GM13976 (cell line): ENCODE results near the gene CDC37L1.
"Not testable (repeated sequence)": the region's sequence is repeated elsewhere in the genome, so short reads cannot be mapped to it uniquely, and the experiment has no call there.

Source experiments
- DNase-seq: peaks from one replicate; pipeline ENCODE4 v3.0.0; 2012; ENCODE audit warnings: low spot score
- CTCF ChIP-seq: IDR thresholded peaks from 2 replicates; pipeline ENCODE4 v1.5.1; 2012; ENCODE audit warnings: borderline replicate concordance, mild to moderate bottlenecking; ENCODE audit not compliant: insufficient read depth; ENCODE audit errors: extremely low read depth, missing control alignments, control extremely low read depth
- in situ Hi-C: fragments of 300-500 bp; cut with MboI; formaldehyde crosslinking; loops from one replicate; pipeline ENCODE4 v1.12.0; 2022; ENCODE audit warnings: low sequenced_read_pairs, mixed read lengths, inconsistent platforms; ENCODE audit not compliant: unreplicated experiment

Gene CDC37L1

GRCh38 chr9:4742246-4742645 is 62.9 kb downstream of the CDC37L1 start:
- in situ Hi-C loops, result loop anchor here (10.0 kb wide), 1 partner anchor 853 kb away; no protein-coding TSS in a partner anchor
- DNase-seq, result no peak
- TF ChIP-seq CTCF, result no peak

GRCh38 chr9:4743131-4743875 is 63.9 kb downstream of the CDC37L1 start:
- no peak for DNase-seq
- no peak for TF ChIP-seq CTCF
- in situ Hi-C loops, result loop anchor here (10.0 kb wide), 1 partner anchor 851 kb away; no protein-coding TSS in a partner anchor

GRCh38 chr9:4746278-4747030 is 67.1 kb downstream of the CDC37L1 start:
- TF ChIP-seq CTCF, result no peak
- in situ Hi-C loops, result loop anchor here (10.0 kb wide), 1 partner anchor 848 kb away; no protein-coding TSS in a partner anchor
- no peak for DNase-seq

- in situ Hi-C loops, result loop anchor here (10.0 kb wide), 1 partner anchor 846 kb away; no protein-coding TSS in a partner anchor
- DNase-seq, result no peak
- TF ChIP-seq CTCF, result no peak
These were observed 69.2 kb downstream of the CDC37L1 start for GRCh38 chr9:4748612-4749011.

GRCh38 chr9:4750023-4750673 is 70.8 kb downstream of the CDC37L1 start:
- peak; percentile 51 for TF ChIP-seq CTCF
- DNase-seq, result peak; percentile 36
- in situ Hi-C loops, result loop anchor here (10.0 kb wide), 1 partner anchor 675 kb away; no protein-coding TSS in a partner anchor

- in situ Hi-C loops, result loop anchor here (10.0 kb wide), 1 partner anchor 670 kb away; no protein-coding TSS in a partner anchor
- DNase-seq, result not testable (repeated sequence)
These were observed 75.2 kb downstream of the CDC37L1 start for GRCh38 chr9:4754530-4754929.
